ENCODE data around the gene SGCG.
"Not testable (repeated sequence)": the region's sequence is repeated elsewhere in the genome, so short reads cannot be mapped to it uniquely, and the experiment has no call there.

Gene SGCG

GRCh38 chr13:23212671-23213070 lies 31.9 kb downstream of the SGCG start:
- DNase-seq = no peak

DNA sequence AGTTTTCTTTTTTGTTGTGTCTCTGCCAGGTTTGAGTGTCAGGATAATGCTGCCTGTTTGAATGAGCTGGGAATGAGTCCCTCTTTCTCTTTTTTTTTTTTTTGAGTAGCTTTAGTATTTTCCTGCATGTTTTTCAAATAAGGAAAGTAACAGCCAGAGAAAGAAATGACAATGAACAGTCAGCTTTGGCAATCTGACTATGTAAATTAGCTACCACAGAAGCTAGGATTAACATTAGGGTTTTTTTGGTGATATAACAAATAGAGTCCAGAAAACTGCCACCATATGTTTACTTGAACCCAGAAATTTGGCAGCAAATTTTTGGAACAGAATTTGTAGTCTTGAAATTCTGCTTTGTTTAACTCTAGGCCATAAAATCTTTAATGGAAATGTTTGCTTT lies 50.5 kb downstream of the SGCG start:
- no peak for DNase-seq

- no peak for DNase-seq
These were observed 55.2 kb downstream of the SGCG start for GRCh38 chr13:23235994-23236393.

GRCh38 chr13:23243066-23243465 lies 62.3 kb downstream of the SGCG start:
- no peak for DNase-seq

DNA sequence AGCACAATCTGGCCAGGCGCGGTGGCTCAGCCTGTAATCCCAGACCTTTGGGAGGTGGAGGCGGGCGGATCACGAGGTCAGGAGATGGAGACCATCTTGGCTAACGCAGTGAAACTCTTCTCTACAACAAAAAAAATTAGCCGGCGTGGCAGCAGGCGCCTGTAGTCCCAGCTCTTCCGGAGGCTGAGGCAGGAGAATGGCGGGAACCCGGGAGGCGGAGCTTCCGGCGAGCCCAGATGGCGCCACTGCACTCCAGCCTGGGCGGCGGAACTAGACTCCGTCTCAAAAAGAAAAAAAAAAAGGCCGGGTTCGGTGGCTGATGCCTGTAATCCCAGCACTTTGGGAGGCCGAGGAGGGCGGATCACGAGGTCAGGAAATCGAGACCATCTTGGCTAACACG lies 67.6 kb downstream of the SGCG start:
- not testable (repeated sequence) for DNase-seq

DNA sequence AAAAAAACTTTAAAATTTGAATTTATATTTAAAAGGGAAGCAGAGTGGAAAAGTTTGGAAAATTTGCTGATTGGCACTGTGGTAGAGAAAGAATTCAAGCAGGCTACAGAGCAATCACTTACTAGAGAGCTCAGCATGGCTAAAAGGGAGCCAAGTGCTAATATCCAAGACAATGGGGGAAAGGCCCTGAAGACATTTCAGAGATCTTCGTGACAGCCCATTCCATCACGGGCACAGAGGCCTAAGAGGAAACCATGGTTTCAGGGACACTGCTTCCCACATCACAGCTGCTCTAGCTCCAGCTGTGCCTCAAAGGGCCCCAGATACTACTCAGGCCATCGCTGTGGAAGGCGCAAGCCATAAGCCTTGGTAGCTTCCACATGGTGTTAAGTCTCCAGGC lies 73.7 kb downstream of the SGCG start:
- no peak for DNase-seq

- no peak for DNase-seq
These were observed 86.8 kb downstream of the SGCG start for GRCh38 chr13:23267571-23267970.

- DNase-seq = no peak
These were observed 87.7 kb downstream of the SGCG start for GRCh38 chr13:23268441-23268840.

GRCh38 chr13:23271331-23271730 lies 90.6 kb downstream of the SGCG start:
- no peak for DNase-seq

DNA sequence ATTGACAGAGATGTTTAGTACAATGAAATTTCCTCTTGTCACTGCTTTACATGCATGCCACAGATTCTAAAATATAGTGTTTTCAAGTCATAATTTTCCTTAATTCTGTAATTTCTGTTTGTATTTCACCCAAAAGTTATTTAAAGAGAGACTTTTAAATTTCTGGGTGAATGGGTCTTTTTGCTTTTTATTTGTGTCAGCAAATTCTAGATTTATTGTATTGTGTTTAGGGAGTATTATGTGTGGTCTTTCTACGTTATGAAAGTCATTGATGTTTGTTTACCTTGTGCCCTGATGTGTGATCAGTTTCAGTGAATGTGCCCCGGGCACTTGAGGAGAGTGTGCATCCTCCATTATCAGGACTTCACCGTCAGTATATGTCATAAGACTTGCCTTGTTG lies 92.7 kb downstream of the SGCG start:
- no peak for DNase-seq

DNA sequence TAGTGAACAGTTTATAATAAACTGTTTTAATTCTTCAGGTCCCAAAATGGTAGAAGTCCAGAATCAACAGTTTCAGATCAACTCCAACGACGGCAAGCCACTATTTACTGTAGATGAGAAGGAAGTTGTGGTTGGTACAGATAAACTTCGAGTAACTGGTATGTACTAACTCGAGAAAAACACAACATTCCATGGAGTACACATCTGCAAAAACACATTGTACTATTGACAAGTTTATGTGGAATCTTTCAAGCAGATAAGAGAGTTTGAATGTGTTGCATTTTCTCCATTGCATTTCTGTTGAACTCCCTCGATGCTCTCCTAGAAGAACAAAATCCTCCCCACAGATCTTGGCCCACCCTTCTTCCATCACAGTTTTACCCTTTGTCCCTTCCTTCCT lies 98.5 kb downstream of the SGCG start:
- DNase-seq = no peak

GRCh38 chr13:23288564-23288963 lies 107.8 kb downstream of the SGCG start:
- no peak for DNase-seq

DNA sequence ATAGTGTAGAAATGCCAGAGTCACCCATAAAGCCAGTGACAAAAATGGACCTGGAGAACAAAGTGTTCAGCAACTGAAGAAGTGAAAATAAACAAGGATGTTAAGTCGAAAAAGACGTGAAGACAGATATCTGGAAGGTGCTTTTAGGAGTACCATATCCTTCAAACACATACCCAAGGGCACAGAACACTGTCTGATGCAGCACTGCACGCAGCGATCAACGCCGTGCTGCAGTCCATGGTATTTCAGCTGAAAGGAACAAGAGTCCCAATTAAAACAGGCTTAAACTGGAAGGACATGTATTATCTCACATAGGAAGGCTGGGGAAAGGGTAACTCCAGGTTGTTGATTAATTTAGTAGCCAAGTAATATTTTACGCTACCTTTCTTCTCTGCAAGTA lies 108.2 kb downstream of the SGCG start:
- no peak for DNase-seq

DNA sequence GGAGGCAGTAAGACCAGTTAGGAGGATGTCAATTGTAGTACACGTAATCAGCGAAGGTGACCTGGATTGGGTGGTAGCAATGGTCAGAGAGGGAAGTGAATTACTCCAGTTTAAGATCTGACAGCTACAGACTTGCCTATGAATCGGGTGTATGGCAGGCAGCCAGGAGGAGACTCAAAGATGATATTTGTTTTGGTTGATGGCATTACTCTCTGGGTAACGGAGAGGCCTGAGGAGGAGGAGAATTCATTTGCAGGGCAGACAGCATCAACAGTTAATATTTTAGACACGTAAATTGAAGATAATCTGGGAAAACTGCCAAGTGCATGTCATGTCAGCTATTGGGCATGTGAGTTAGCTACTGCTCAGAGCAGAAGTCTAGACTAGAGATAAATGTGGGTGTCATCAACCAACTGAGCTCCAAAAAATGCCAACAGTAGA lies 109.2 kb downstream of the SGCG start:
- DNase-seq = peak; percentile 88

GRCh38 chr13:23292586-23292985 lies 111.8 kb downstream of the SGCG start:
- no peak for DNase-seq

- DNase-seq = not testable (repeated sequence)
These were observed 134.1 kb downstream of the SGCG start for GRCh38 chr13:23314837-23315236.

DNA sequence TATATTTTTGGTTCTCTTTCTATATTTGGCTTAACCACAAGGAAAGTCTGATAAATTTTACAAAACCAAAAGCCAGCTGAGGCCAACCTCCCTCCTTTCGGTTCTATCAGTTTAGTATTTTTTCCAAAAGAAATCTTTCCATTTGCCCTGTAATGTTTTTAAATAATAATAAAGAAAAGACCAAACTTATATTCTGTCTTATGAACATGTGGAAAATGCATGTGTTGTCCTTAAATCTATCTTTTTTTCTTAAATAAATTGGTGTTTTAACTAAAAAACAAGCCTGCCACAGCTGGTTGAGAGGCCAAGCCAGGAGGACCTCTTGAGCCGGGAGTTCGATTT lies 139.1 kb downstream of the SGCG start:
- DNase-seq = no peak

- no peak for DNase-seq
These were observed 140.3 kb downstream of the SGCG start for GRCh38 chr13:23320926-23321534.

DNA sequence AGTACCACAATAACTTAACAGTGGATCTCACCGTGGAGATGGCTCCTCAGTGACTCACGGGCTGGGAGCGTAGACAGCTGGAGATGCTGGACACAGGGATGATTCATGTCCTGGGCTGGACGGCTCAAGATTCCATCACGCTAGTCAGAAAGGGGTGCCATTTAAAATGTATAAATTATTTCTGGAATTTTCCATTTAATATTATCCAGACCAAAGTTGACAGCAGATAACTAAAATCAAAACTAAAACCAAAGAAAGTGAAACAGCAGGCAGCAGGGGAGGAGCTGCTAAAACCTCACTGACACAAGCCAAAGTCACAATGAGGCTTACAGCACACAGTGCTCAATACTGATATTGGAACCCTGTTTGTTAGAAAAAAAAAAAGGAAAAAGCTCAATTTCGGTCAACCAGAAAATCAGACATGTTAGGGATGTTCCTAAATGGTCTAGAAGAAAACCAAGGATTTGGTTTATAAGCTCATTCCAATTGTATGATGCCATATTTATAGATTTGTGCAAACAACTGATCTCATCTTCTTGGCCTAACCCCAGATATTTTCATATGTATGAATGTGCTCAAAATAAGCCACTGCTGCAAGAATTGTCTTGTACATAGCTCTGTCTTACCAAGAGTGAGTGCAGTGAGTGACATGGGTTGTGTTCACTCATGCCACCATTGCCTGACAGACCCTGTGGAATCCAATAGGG lies 140.9 kb downstream of the SGCG start:
- no peak for DNase-seq

DNA sequence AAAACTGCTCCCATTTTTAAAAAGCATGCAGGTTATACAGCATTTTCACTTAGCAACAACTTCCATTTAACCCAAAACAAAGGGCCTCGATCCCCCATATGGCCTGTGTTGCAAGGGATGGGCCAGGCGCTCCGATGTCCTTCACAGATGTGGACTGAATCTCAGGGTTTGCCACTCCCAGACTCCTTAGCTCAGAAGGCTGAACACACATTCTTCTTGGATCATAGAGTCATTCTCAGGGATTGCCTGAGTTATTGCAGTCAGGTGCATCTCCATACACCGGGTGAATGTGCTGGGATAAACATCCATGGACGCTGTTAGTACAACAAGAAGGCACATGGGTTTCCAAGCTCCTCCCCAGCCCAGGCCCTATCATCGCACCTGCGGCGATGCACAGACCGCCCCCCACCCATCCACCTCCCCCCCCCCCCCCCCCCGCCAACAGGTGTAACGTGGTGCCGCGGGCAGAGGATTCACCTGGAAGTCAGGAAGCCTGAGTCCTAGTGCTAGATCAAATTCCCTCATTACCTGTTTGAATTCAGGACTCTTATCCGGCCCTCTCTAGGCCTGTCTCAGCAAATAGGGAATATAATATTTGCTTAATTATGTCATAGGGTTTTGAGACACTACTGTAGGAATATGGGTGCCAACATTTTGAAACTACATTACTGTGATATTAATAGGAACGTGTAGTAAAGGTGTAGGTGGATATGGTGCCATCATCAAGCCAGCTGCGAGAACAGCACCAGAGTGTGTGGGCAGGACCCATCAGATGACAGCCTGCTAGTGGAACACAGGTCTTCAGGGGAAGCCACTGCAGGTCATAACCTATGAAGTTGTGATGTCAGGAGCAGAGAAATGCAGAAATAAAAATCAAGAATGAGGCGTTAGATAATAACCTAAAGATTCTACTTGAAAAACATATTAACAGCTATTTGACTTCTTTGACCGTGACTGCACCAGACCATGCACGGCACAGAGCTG lies 141.9 kb downstream of the SGCG start:
- peak; percentile 68 for DNase-seq

GRCh38 chr13:23323946-23324709 lies 143.3 kb downstream of the SGCG start:
- DNase-seq = no peak

DNA sequence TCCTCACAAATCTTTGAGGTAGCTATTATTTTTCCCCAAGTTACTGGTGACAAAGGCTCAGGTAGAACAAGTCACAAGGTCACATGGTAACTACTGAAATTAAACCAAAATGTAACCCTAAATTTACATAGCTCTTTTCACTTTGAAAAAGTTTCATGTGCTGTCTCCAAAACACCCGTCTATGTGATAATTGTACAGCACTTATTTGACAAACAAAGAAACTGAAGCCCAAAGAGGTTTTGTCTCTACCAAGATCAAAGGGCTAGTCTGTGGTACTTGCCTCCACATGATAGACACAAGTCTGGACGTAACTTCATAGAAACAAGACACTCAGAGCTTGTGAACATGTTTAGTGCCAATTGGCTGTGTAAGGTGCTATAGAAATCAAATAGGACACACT lies 144.4 kb downstream of the SGCG start:
- peak; percentile 74 for DNase-seq

DNA sequence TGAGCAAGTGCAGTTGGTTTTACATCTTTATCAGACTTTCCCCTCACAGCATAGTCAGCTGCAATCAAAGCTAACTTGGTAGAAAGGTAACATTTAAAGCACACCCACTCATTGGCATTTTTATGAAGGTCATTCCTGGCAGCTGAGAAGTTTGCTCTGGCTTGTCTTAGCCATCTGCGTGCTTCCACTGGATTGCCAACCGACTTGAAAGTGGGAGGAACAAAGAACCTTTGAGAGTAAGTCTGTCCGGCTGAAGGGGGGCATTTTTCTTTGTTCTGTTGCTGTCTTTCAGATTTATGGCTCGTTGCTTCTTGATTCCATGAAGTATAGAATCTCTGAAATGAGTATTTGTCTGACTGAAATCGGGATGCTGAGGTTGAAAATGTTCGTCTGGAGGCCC lies 149.6 kb downstream of the SGCG start:
- DNase-seq = no peak
